WTC11 (cell line): ENCODE data around the gene FGF3.
A peak's percentile ranks its signal among the peaks of the same experiment; 100 is the strongest.

Experiments used
- AFF4 ChIP-seq: sonication (generic); formaldehyde crosslinking; IDR thresholded peaks from 2 replicates; pipeline ENCODE4 v1.8.1; 2023; ENCODE audit warnings: mild to moderate bottlenecking, missing genetic modification reagents, borderline replicate concordance
- ATF3 ChIP-seq: sonication (generic); formaldehyde crosslinking; conservative IDR thresholded peaks from 2 replicates; pipeline ENCODE4 v1.8.1; 2022; ENCODE audit warnings: mild to moderate bottlenecking, missing genetic modification reagents
- CTCF ChIP-seq: fragments of 200-600 bp; IDR thresholded peaks from 2 replicates; pipeline ENCODE4 v1.8.0; 2022; ENCODE audit warnings: antibody characterized with exemption
- E2F4 ChIP-seq: sonication (generic); formaldehyde crosslinking; IDR thresholded peaks from 2 replicates; pipeline ENCODE4 v1.8.1; 2022; ENCODE audit warnings: low read depth, mild to moderate bottlenecking, moderate library complexity, missing genetic modification reagents, borderline replicate concordance
- HMGXB4 ChIP-seq: sonication (generic); formaldehyde crosslinking; IDR thresholded peaks from 2 replicates; pipeline ENCODE4 v1.8.1; 2023; ENCODE audit warnings: mild to moderate bottlenecking, moderate library complexity, missing genetic modification reagents
- JUN ChIP-seq: sonication (generic); formaldehyde crosslinking; IDR thresholded peaks from 2 replicates; pipeline ENCODE4 v1.8.0; 2023; ENCODE audit warnings: mild to moderate bottlenecking, missing genetic modification reagents
- MAX ChIP-seq: sonication (generic); formaldehyde crosslinking; IDR thresholded peaks from 2 replicates; pipeline ENCODE4 v1.8.0; 2022; ENCODE audit warnings: mild to moderate bottlenecking, missing genetic modification reagents
- NFE2L1 ChIP-seq: sonication (generic); formaldehyde crosslinking; IDR thresholded peaks from 2 replicates; pipeline ENCODE4 v1.8.1; 2023; ENCODE audit warnings: missing genetic modification reagents
- NR3C1 ChIP-seq: sonication (generic); formaldehyde crosslinking; conservative IDR thresholded peaks from 2 replicates; pipeline ENCODE4 v1.8.1; 2023; ENCODE audit warnings: low read depth, mild to moderate bottlenecking, missing genetic modification reagents
- TCF7 ChIP-seq: sonication (generic); formaldehyde crosslinking; IDR thresholded peaks from 2 replicates; pipeline ENCODE4 v1.8.0; 2022; ENCODE audit warnings: mild to moderate bottlenecking, low read depth, missing genetic modification reagents, moderate library complexity
- USF1 ChIP-seq: sonication (generic); formaldehyde crosslinking; IDR thresholded peaks from 2 replicates; pipeline ENCODE4 v1.8.0; 2022; ENCODE audit warnings: mild to moderate bottlenecking, missing genetic modification reagents
- ZNF317 ChIP-seq: sonication (generic); formaldehyde crosslinking; IDR thresholded peaks from 2 replicates; pipeline ENCODE4 v1.8.1; 2023; ENCODE audit warnings: low read depth, mild to moderate bottlenecking, moderate library complexity, missing genetic modification reagents, borderline replicate concordance
- ZNF671 ChIP-seq: fragments of 250-450 bp; sonication (Bioruptor Pico); IDR thresholded peaks from 2 replicates; pipeline ENCODE4 v1.8.0; 2021; ENCODE audit warnings: mild to moderate bottlenecking
- ZSCAN18 ChIP-seq: fragments of 250-450 bp; sonication (Bioruptor Pico); IDR thresholded peaks from 2 replicates; pipeline ENCODE4 v2.1.2; 2022; ENCODE audit warnings: mild to moderate bottlenecking, moderate library complexity

- TF ChIP-seq MAX (CRISPR knock-in tag): 0 out of 2 replicates have a peak, but pooled peaks have one; percentile 28
- TF ChIP-seq CTCF: no peak
- TF ChIP-seq HMGXB4: peak; percentile 16; the same call in 1 of the 2 replicates
- TF ChIP-seq USF1: no peak
- TF ChIP-seq ATF3 (CRISPR knock-in tag): no peak
- TF ChIP-seq NR3C1 (CRISPR knock-in tag): no peak
- TF ChIP-seq NFE2L1 (CRISPR knock-in tag): no peak
- TF ChIP-seq ZNF317 (CRISPR knock-in tag): no peak
- no peak for TF ChIP-seq E2F4 (CRISPR knock-in tag)
- no peak for TF ChIP-seq TCF7 (CRISPR knock-in tag)
- TF ChIP-seq JUN (CRISPR knock-in tag): no peak
- TF ChIP-seq ZNF671 (CRISPR knock-in tag): no peak
- TF ChIP-seq ZSCAN18 (CRISPR knock-in tag): no peak
- no peak for TF ChIP-seq AFF4 (CRISPR knock-in tag)
Observed at GRCh38 chr11:69775163-69775755, 44.0 kb downstream of the FGF3 start, which contains the start of gene FGF4.
